Vagina (tissue), 2 donors: ENCODE data around the gene ORM1. TPM values are rescaled to one million over a fixed set of nuclear protein-coding genes. Genes with fewer than 3 reads are reported as not detected.

Experiments
- DNase-seq, 2 donors: peaks; one replicate each; pipeline ENCODE4 v3.0.0-alpha.2; 2017; ENCODE audit errors: extremely low spot score in 2 of 2
- H3K27ac ChIP-seq: fragments of 200-600 bp; sonication (generic); one replicate; pipeline ENCODE4 v1.5.1; 2019
- H3K27me3 ChIP-seq: fragments of 200-600 bp; sonication (generic); one replicate; pipeline ENCODE4 v1.5.1; 2019
- H3K36me3 ChIP-seq, 2 donors: fragments of 200-600 bp; sonication (generic); one replicate each; pipeline ENCODE4 v1.5.1; 2017 to 2019
- H3K4me1 ChIP-seq: fragments of 200-600 bp; sonication (generic); one replicate; pipeline ENCODE4 v1.5.1; 2019
- H3K4me3 ChIP-seq, 2 donors: fragments of 200-600 bp; sonication (generic); 1 replicate in 1 of 2; 2 replicates in 1 of 2; pipeline ENCODE4 v1.5.1; 2016 to 2019
- H3K9me3 ChIP-seq: fragments of 200-600 bp; sonication (generic); one replicate; pipeline ENCODE4 v1.5.1; 2019
- POLR2A ChIP-seq, 2 donors: fragments of 450-650 bp; IDR thresholded peaks; one replicate each; pipeline ENCODE4 v1.6.1; 2017; ENCODE audit warnings: antibody characterized with exemption in 2 of 2, mild to moderate bottlenecking in 2 of 2, moderate library complexity in 2 of 2
- POLR2AphosphoS5 ChIP-seq, 2 donors: sonication (generic); formaldehyde crosslinking; IDR thresholded peaks; one replicate each; pipeline ENCODE4 v1.9.0; 2017; ENCODE audit warnings: antibody characterized with exemption in 2 of 2, mild to moderate bottlenecking in 2 of 2, low read depth in 1 of 2; ENCODE audit not compliant: insufficient read depth in 1 of 2
- intact Hi-C: fragments of 100-400 bp; cut with DNase I; formaldehyde crosslinking; loops from one replicate; pipeline ENCODE4 v1.15.1; 2023
- total RNA-seq: library from RNA; depleted of rRNA; stranded (reverse); fragments of >200 nt; gene quantifications from one replicate; pipeline ENCODE4 v1.2.3, GENCODE V29; 2016
- TF ChIP-seq, protein P1 (sequence below), 3 experiments: fragments of 450-650 bp in 2 of 3; fragments of 200-600 bp in 1 of 3; sonication (generic) in 1 of 3; IDR thresholded peaks; one replicate each; pipeline ENCODE4 v1.5.1; 2017 to 2019; ENCODE audit warnings: antibody characterized with exemption in 3 of 3, mild to moderate bottlenecking in 2 of 3, moderate library complexity in 2 of 3

ORM1 gene
- total RNA-seq, 1 donor from 2014 or later = not detected

DNA sequence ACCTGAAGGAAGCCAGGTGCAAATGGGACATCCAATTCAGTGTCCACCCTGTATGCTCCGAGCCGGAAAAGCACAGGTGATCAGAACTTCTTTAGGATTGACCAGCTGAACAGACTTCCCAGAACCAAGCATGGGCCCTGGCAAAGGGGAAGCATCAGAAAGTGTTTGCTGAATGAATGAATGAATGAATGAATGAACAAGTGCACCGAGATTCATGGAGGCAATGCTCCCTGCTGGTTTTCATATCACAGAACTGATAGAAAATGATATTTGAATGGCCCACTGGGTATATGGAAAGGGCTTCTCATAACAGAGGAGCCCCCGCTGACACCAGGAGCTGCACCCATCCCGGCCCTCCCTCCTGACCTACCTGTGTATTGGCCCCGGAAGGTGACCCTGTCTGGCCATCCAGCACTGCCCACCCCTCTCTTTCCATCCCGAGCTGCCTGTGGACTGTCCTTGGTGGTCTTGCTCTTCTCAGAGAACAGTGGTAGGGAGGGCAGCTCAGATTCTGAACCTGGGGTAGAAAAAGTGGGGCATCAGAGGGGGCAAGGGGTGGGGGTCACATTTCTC, 22.7 kb downstream of the ORM1 start:
- H3K27me3 ChIP-seq = no peaks in the 10 kb centered on the region
- H3K9me3 ChIP-seq = no peaks in the 10 kb centered on the region
- intact Hi-C loops = loop anchor here (10.0 kb wide), 1 partner anchor 49 kb away; no protein-coding TSS in a partner anchor
- no peak overlapping the region for H3K4me3 ChIP-seq
- DNase-seq = no peak
- H3K27ac ChIP-seq = no peak overlapping the region
- TF ChIP-seq POLR2AphosphoS5 (IDR thresholded peaks at IDR 0.05; ENCODE audit: insufficient read depth in 1 of 2, low read depth in 1 of 2) (no peak), POLR2A (IDR thresholded peaks at IDR 0.05) (no peak)
- TF ChIP-seq, protein P1, sequence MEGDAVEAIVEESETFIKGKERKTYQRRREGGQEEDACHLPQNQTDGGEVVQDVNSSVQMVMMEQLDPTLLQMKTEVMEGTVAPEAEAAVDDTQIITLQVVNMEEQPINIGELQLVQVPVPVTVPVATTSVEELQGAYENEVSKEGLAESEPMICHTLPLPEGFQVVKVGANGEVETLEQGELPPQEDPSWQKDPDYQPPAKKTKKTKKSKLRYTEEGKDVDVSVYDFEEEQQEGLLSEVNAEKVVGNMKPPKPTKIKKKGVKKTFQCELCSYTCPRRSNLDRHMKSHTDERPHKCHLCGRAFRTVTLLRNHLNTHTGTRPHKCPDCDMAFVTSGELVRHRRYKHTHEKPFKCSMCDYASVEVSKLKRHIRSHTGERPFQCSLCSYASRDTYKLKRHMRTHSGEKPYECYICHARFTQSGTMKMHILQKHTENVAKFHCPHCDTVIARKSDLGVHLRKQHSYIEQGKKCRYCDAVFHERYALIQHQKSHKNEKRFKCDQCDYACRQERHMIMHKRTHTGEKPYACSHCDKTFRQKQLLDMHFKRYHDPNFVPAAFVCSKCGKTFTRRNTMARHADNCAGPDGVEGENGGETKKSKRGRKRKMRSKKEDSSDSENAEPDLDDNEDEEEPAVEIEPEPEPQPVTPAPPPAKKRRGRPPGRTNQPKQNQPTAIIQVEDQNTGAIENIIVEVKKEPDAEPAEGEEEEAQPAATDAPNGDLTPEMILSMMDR (IDR thresholded peaks at IDR 0.05) = no peak
- H3K4me1 ChIP-seq = peaks cover 24% of the 10 kb centered on the region
- peaks cover 0 to 85% of the 10 kb centered on the region in 2 donors for H3K36me3 ChIP-seq

- no peak overlapping the region for H3K4me3 ChIP-seq
- no peaks in the 10 kb centered on the region for H3K9me3 ChIP-seq
- no peak overlapping the region for H3K27ac ChIP-seq
- intact Hi-C loops = loop anchor here (10.0 kb wide), 1 partner anchor 49 kb away; no protein-coding TSS in a partner anchor
- no peak for DNase-seq
- peaks cover 24% of the 10 kb centered on the region for H3K4me1 ChIP-seq
- H3K36me3 ChIP-seq = peaks cover 0 to 82% of the 10 kb centered on the region in 2 donors
- H3K27me3 ChIP-seq = no peaks in the 10 kb centered on the region
- TF ChIP-seq, protein P1 (IDR thresholded peaks at IDR 0.05) = no peak
- TF ChIP-seq POLR2A (IDR thresholded peaks at IDR 0.05) (no peak), POLR2AphosphoS5 (IDR thresholded peaks at IDR 0.05; ENCODE audit: insufficient read depth in 1 of 2, low read depth in 1 of 2) (no peak)
These were observed 23.2 kb downstream of the ORM1 start for GRCh38 chr9:114346146-114346545.

- Histone ChIP-seq H3K27me3 (no peaks in the 10 kb centered on the region), H3K4me3 (no peak overlapping the region), H3K36me3 (peaks cover 0 to 79% of the 10 kb centered on the region in 2 donors), H3K4me1 (peaks cover 24% of the 10 kb centered on the region), H3K27ac (peak overlapping the region; percentile 82), H3K9me3 (no peaks in the 10 kb centered on the region)
- intact Hi-C loops = loop anchor here (10.0 kb wide), 1 partner anchor 47 kb away; no protein-coding TSS in a partner anchor
- TF ChIP-seq, protein P1 (IDR thresholded peaks at IDR 0.05) = no peak
- TF ChIP-seq POLR2A (IDR thresholded peaks at IDR 0.05) = no peak
- no peak for DNase-seq
These were observed 24.8 kb downstream of the ORM1 start for GRCh38 chr9:114347675-114348074.

GRCh38 chr9:114348261-114348905, 25.5 kb downstream of the ORM1 start:
- H3K27me3 ChIP-seq = no peaks in the 10 kb centered on the region
- TF ChIP-seq POLR2A (IDR thresholded peaks at IDR 0.05) (no peak), POLR2AphosphoS5 (IDR thresholded peaks at IDR 0.05; ENCODE audit: insufficient read depth in 1 of 2, low read depth in 1 of 2) (no peak)
- TF ChIP-seq, protein P1 (IDR thresholded peaks at IDR 0.05) = no peak
- H3K4me1 ChIP-seq = peaks cover 24% of the 10 kb centered on the region
- intact Hi-C loops = loop anchor here (10.0 kb wide), 1 partner anchor 46 kb away; no protein-coding TSS in a partner anchor
- no peaks in the 10 kb centered on the region for H3K9me3 ChIP-seq
- DNase-seq = no peak
- no peak overlapping the region for H3K4me3 ChIP-seq
- H3K36me3 ChIP-seq = peaks cover 0 to 79% of the 10 kb centered on the region in 2 donors
- H3K27ac ChIP-seq = peak overlapping the region; percentile 82
